Tibial nerve (tissue), 4 donors: ENCODE data around the gene PJA1.

Experiments used
- EP300 ChIP-seq, 2 donors: sonication (generic); formaldehyde crosslinking; IDR thresholded peaks; one replicate each; pipeline ENCODE4 v1.6.1; 2017; ENCODE audit warnings: antibody characterized with exemption in 2 of 2, mild to moderate bottlenecking in 1 of 2
- TF ChIP-seq, protein P1 (sequence below), 5 experiments: fragments of 200-600 bp in 3 of 5; fragments of 450-650 bp in 2 of 5; sonication (generic) in 3 of 5; IDR thresholded peaks; one replicate each; pipeline ENCODE4 v1.5.1; 2016 to 2019; ENCODE audit warnings: antibody characterized with exemption in 5 of 5, mild to moderate bottlenecking in 3 of 5, moderate library complexity in 2 of 5

DNA sequence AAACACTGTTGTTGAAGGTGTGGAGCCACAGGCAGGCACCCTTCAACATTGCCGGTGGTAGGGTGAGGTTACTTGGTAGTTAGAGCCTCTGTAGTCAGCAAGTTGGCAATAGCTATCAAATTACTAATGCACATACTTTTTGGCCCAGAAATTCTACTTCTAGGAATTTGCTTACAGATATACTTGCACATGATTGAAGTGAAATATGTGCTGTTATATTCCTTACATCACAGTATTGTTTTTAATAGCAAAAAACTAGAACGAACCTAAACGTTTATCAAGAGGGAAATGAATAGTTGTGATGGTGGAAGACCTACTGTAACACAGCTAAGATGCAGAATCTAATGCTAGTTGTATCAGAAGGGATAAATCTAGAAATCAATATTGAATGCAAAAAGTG, 7.7 kb upstream of the PJA1 start:
- TF ChIP-seq, protein P1, sequence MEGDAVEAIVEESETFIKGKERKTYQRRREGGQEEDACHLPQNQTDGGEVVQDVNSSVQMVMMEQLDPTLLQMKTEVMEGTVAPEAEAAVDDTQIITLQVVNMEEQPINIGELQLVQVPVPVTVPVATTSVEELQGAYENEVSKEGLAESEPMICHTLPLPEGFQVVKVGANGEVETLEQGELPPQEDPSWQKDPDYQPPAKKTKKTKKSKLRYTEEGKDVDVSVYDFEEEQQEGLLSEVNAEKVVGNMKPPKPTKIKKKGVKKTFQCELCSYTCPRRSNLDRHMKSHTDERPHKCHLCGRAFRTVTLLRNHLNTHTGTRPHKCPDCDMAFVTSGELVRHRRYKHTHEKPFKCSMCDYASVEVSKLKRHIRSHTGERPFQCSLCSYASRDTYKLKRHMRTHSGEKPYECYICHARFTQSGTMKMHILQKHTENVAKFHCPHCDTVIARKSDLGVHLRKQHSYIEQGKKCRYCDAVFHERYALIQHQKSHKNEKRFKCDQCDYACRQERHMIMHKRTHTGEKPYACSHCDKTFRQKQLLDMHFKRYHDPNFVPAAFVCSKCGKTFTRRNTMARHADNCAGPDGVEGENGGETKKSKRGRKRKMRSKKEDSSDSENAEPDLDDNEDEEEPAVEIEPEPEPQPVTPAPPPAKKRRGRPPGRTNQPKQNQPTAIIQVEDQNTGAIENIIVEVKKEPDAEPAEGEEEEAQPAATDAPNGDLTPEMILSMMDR (IDR thresholded peaks at IDR 0.05), result no peak
- TF ChIP-seq EP300 (IDR thresholded peaks at IDR 0.05), result no peak
